Activated naive CD8-positive, alpha-beta T cell treated with anti-CD3 and anti-CD28 coated beads, Interleukin-2, amount 10 ng/mL, durations not matched to agents 7 days and 5 days (primary cell): ENCODE data around the gene MED8. TPM values are rescaled to one million over a fixed set of nuclear protein-coding genes. Genes with fewer than 3 reads are reported as not detected.

Experiments used
- ATAC-seq: fragments of 150-1000 bp; cut with Tn5 transposase; one replicate; pipeline ENCODE4 v1.10.0; 2021; ENCODE audit warnings: low read depth, moderate library complexity
- POLR2A ChIA-PET: fragments of 350-600 bp; sonication (Branson Sonifier 250); formaldehyde crosslinking; loops from one replicate; lab custom pipeline; 2021; ENCODE audit warnings: antibody characterized with exemption; lab: Charles Lee
- DNase-seq: peaks from one replicate; pipeline ENCODE4 v3.0.0; 2021
- H3K27ac Mint-ChIP-seq: one replicate; pipeline ENCODE4 v1.8.0; 2022; ENCODE audit warnings: mild to moderate bottlenecking, mixed read lengths
- H3K27me3 Mint-ChIP-seq: one replicate; pipeline ENCODE4 v1.8.0; 2022; ENCODE audit warnings: mild to moderate bottlenecking, moderate library complexity, mixed read lengths
- H3K36me3 Mint-ChIP-seq: one replicate; pipeline ENCODE4 v1.8.0; 2021; ENCODE audit warnings: mild to moderate bottlenecking, mixed read lengths
- H3K4me1 Mint-ChIP-seq: one replicate; pipeline ENCODE4 v1.8.0; 2021; ENCODE audit warnings: mixed read lengths
- H3K4me3 Mint-ChIP-seq: one replicate; pipeline ENCODE4 v1.8.0; 2022; ENCODE audit warnings: mild to moderate bottlenecking, moderate library complexity, mixed read lengths
- H3K9me3 Mint-ChIP-seq: one replicate; pipeline ENCODE4 v1.8.0; 2021; ENCODE audit warnings: mixed read lengths
- total RNA-seq, 2 experiments: library from RNA; stranded (reverse); gene quantifications; one replicate each; pipeline ENCODE4 v1.2.3, GENCODE V29; 2021

The MED8 gene
- total RNA-seq, 2 experiments from 2014 or later = 34.3 to 35.3 TPM

GRCh38 chr1:43430831-43431230 lies 41.2 kb upstream of the MED8 start:
- DNase-seq = no peak
- H3K36me3 Mint-ChIP-seq = peaks cover 8% of the 10 kb centered on the region
- POLR2A ChIA-PET = no interaction called here

GRCh38 chr1:43427941-43428340 lies 38.3 kb upstream of the MED8 start:
- Mint-ChIP-seq H3K27me3 (no peaks in the 10 kb centered on the region), H3K27ac (no peak overlapping the region), H3K4me3 (no peak overlapping the region), H3K9me3 (no peaks in the 10 kb centered on the region), H3K4me1 (peaks cover 5% of the 10 kb centered on the region), H3K36me3 (peaks cover 12% of the 10 kb centered on the region)
- POLR2A ChIA-PET = no interaction called here
- no peak for DNase-seq
- no peak for ATAC-seq

More at GRCh38 chr1:43430831-43431230, 41.2 kb upstream of the MED8 start:
- Mint-ChIP-seq H3K4me1 (no peaks in the 10 kb centered on the region), H3K4me3 (no peak overlapping the region), H3K27me3 (no peaks in the 10 kb centered on the region), H3K27ac (no peak overlapping the region), H3K9me3 (no peaks in the 10 kb centered on the region)
- ATAC-seq = no peak

DNA sequence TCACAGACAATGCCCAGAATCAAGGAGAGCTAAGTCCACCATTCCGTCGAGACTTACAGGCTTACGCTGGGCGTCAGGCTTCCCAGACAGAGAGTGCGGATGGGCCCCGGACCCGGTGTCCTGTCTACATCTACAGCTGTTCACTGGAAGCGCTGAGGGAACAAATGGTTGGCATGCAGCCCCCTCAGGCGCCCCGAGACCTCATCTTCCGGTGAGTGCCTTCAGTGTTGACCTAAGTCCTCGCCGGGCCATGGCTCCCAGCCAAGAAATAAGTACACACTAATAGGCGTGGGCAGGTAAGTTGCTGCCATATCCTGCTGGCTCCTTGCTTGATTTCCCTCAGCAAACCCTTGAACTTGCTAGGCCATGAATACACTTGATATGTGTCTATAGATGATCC lies 37.9 kb upstream of the MED8 start:
- Mint-ChIP-seq H3K27ac (no peak overlapping the region), H3K36me3 (peaks cover 12% of the 10 kb centered on the region), H3K9me3 (no peaks in the 10 kb centered on the region), H3K4me3 (no peak overlapping the region), H3K4me1 (peaks cover 5% of the 10 kb centered on the region), H3K27me3 (no peaks in the 10 kb centered on the region)
- ATAC-seq (no peak), DNase-seq (no peak)
- POLR2A ChIA-PET = no interaction called here

GRCh38 chr1:43426221-43426620 lies 36.6 kb upstream of the MED8 start:
- Mint-ChIP-seq H3K27ac (no peak overlapping the region), H3K4me3 (no peak overlapping the region)

DNA sequence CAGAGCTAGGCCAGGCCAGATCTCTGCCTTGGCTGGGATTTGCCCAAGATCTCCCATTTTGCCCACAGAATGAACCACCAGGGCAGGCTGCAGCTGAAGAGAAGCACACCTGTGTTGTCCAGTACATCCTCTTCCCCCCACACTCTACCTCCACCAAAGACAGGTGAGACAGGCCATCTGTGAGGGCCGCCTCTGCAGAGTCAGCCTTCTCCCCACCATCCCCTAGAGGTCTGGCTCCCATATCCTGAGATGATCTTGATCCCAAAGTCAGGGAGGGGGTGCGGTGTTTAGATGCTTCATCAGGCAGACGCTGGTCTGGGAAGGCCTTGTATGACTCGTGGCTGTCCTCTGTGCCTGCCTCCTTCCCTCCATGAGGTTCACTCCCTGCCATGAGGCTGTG lies 35.4 kb upstream of the MED8 start:
- ATAC-seq (no peak), DNase-seq (no peak)
- peaks cover 5% of the 10 kb centered on the region for H3K4me1 Mint-ChIP-seq
- no peak overlapping the region for H3K4me3 Mint-ChIP-seq
- POLR2A ChIA-PET = no interaction called here
- no peaks in the 10 kb centered on the region for H3K27me3 Mint-ChIP-seq
- no peaks in the 10 kb centered on the region for H3K9me3 Mint-ChIP-seq
- no peak overlapping the region for H3K27ac Mint-ChIP-seq
- H3K36me3 Mint-ChIP-seq = peaks cover 14% of the 10 kb centered on the region

More at GRCh38 chr1:43426221-43426620, 36.6 kb upstream of the MED8 start:
- Mint-ChIP-seq H3K27me3 (no peaks in the 10 kb centered on the region), H3K4me1 (peaks cover 5% of the 10 kb centered on the region), H3K9me3 (no peaks in the 10 kb centered on the region), H3K36me3 (peaks cover 14% of the 10 kb centered on the region)
- DNase-seq (no peak), ATAC-seq (no peak)
- POLR2A ChIA-PET = no interaction called here

DNA sequence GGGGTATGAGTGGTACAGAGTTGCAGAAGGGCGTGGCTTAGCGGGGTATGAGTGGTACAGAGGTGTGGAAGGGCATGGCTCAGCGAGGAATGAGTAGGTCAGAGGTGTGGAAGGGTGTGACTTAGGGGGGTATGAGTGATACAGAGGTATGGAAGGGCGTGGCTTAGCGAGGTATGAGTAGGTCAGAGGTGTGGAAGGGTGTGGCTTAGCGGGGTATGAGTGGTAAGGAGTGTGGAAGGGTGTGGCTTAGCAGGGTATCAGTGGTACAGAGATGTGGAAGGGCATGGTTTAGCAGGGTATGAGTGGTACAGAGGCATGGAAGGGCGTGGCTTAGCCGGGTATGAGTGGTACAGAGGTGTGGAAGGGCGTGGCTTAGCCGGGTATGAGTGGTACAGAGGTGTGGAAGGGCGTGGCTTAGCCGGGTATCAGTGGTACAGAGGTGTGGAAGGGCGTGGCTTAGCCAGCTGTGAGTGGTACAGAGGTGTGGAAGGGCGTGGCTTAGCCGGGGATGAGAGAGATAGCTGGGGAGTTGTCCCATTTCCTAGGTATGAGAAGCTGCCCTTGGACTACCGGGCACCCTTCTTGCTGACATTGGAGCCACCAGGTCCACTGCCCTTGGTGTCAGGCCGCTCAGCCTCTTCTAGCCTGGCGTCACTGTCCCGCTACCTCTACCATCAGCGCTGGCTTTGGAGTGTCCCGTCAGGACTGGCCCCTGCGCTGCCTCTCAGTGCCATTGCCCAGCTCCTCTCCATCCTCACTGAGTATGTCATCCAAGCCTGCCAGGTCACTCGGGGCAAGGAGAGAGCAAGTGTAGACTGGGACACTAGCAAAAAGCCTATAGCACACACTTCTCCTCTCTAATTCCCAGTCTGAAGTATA lies 34.3 kb upstream of the MED8 start:
- Mint-ChIP-seq H3K27ac (no peak overlapping the region), H3K9me3 (no peaks in the 10 kb centered on the region), H3K36me3 (peaks cover 14% of the 10 kb centered on the region), H3K27me3 (no peaks in the 10 kb centered on the region), H3K4me1 (peaks cover 5% of the 10 kb centered on the region), H3K4me3 (no peak overlapping the region)
- ATAC-seq (peak; percentile 5), DNase-seq (no peak)
- POLR2A ChIA-PET = interaction anchor here (1.0 kb wide), 1 partner anchor 9 kb away, joined by 3 read pairs; no protein-coding TSS in a partner anchor

- H3K27me3 Mint-ChIP-seq = no peaks in the 10 kb centered on the region
- POLR2A ChIA-PET = no interaction called here
- no peaks in the 10 kb centered on the region for H3K9me3 Mint-ChIP-seq
- DNase-seq (no peak), ATAC-seq (no peak)
- peaks cover 5% of the 10 kb centered on the region for H3K4me1 Mint-ChIP-seq
- H3K36me3 Mint-ChIP-seq = peaks cover 14% of the 10 kb centered on the region
- H3K27ac Mint-ChIP-seq = no peak overlapping the region
- H3K4me3 Mint-ChIP-seq = no peak overlapping the region
Measured at GRCh38 chr1:43422995-43423671, 33.5 kb upstream of the MED8 start.

- H3K4me3 Mint-ChIP-seq = no peak overlapping the region
- peaks cover 14% of the 10 kb centered on the region for H3K36me3 Mint-ChIP-seq
- H3K9me3 Mint-ChIP-seq = no peaks in the 10 kb centered on the region
- DNase-seq (no peak), ATAC-seq (no peak)
- H3K27me3 Mint-ChIP-seq = no peaks in the 10 kb centered on the region
- H3K4me1 Mint-ChIP-seq = peaks cover 5% of the 10 kb centered on the region
- H3K27ac Mint-ChIP-seq = no peak overlapping the region
- POLR2A ChIA-PET = no interaction called here
Measured at GRCh38 chr1:43421976-43422750, 32.6 kb upstream of the MED8 start.

DNA sequence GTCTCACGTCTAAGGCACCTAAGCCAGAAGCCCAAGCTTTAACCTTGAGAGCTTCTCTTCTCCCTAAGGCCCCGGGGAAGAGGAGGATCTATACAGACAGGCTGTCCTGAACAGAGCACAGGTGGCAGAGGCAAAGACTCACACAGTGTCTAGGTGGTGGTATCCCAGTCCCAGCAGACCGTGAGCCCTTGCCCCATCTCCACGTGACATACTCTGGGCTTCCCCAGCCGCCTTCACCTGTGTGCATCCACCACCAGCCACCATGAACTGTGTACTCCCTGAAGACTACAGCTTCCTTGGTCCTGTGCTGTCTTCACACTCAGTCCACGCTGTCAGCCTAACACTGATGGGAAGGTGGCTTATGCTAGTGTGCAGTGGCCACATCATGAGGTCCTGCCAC lies 31.8 kb upstream of the MED8 start:
- Mint-ChIP-seq H3K4me3 (no peak overlapping the region), H3K27me3 (no peaks in the 10 kb centered on the region), H3K36me3 (peaks cover 11% of the 10 kb centered on the region), H3K4me1 (peaks cover 5% of the 10 kb centered on the region), H3K27ac (no peak overlapping the region), H3K9me3 (no peaks in the 10 kb centered on the region)
- ATAC-seq = no peak
- POLR2A ChIA-PET = no interaction called here
- no peak for DNase-seq

- peaks cover 5% of the 10 kb centered on the region for H3K4me1 Mint-ChIP-seq
- H3K36me3 Mint-ChIP-seq = peaks cover 11% of the 10 kb centered on the region
- H3K4me3 Mint-ChIP-seq = no peak overlapping the region
- H3K27ac Mint-ChIP-seq = no peak overlapping the region
- POLR2A ChIA-PET = no interaction called here
- H3K9me3 Mint-ChIP-seq = no peaks in the 10 kb centered on the region
- DNase-seq (no peak), ATAC-seq (no peak)
- no peaks in the 10 kb centered on the region for H3K27me3 Mint-ChIP-seq
Measured at GRCh38 chr1:43420874-43421273, 31.3 kb upstream of the MED8 start.

- Mint-ChIP-seq H3K4me3 (no peak overlapping the region), H3K27me3 (no peaks in the 10 kb centered on the region), H3K27ac (no peak overlapping the region), H3K4me1 (peaks cover 5% of the 10 kb centered on the region), H3K9me3 (no peaks in the 10 kb centered on the region), H3K36me3 (peaks cover 11% of the 10 kb centered on the region)
- POLR2A ChIA-PET = no interaction called here
- ATAC-seq (no peak), DNase-seq (no peak)
Measured at GRCh38 chr1:43419627-43420425, 30.2 kb upstream of the MED8 start.

DNA sequence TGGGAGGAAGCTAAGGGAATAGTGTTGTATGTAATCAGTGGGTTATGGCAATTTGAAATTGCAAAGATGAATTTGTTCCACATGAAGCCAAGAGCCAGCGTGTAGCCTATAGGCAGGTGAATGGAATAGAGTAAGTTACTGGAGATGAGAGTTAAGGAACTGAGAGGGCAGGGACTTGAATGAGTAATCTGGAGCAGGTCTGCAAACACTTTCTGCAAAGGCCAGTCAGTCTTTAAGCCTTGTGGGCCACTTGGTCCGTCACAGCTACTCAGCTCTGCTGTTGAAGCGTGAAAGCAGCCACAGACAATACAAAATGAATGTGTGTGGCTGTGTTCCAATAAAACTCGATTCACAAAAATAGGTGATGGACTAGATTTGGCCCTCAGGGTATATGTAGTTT lies 29.3 kb upstream of the MED8 start:
- no peaks in the 10 kb centered on the region for H3K27me3 Mint-ChIP-seq
- POLR2A ChIA-PET = no interaction called here
- H3K9me3 Mint-ChIP-seq = no peaks in the 10 kb centered on the region
- peaks cover 5% of the 10 kb centered on the region for H3K4me1 Mint-ChIP-seq
- H3K27ac Mint-ChIP-seq = no peak overlapping the region
- no peak overlapping the region for H3K4me3 Mint-ChIP-seq
- peaks cover 12% of the 10 kb centered on the region for H3K36me3 Mint-ChIP-seq
- DNase-seq = no peak
- no peak for ATAC-seq

- Mint-ChIP-seq H3K27me3 (no peaks in the 10 kb centered on the region), H3K4me3 (no peak overlapping the region), H3K4me1 (no peaks in the 10 kb centered on the region), H3K27ac (no peak overlapping the region), H3K9me3 (no peaks in the 10 kb centered on the region), H3K36me3 (peaks cover 3% of the 10 kb centered on the region)
- no peak for ATAC-seq
- no peak for DNase-seq
- POLR2A ChIA-PET = no interaction called here
Measured at GRCh38 chr1:43415901-43416300, 26.3 kb upstream of the MED8 start.
